ENCODE results near the gene VRK2. TPM values are rescaled to one million over a fixed set of nuclear protein-coding genes. Genes with fewer than 3 reads are reported as not detected.
A peak's percentile ranks its signal among the peaks of the same experiment; 100 is the strongest.

The VRK2 gene
- total RNA-seq, 1 experiment from 2014 or later = 39.6 TPM

DNA sequence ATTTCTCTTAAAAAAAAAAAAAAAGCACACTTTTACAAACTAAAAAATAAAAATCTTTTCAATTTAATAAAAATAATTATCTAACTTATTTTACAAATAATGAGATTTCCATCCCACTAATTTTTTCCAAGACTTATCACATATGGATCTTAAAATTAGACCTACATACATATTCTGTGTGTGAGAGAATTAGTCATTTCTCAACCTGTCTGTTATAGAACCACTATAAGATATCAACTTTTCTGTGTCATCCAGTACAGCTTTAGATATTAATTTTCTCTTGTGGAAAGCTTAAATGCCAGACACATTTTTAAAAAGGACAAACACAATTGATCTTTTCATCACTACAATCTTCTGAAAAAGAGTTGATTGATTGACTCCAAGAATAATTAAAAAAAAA lies 156.4 kb downstream of the VRK2 start:
- DNase-seq (ENCODE audit: low read depth, low spot score) (no peak), ATAC-seq (no peak)
- intact Hi-C loops (cut with micrococcal nuclease; ENCODE audit: unreplicated experiment) = no loop called here
- no TSS peak for BruUV-seq (replicated peaks)
- ChIA-PET CTCF (no interaction called here), POLR2A (no interaction called here)
- in situ Hi-C loops (cut with HindIII; ENCODE audit: low pct_unique_long_range_greater_than_20kb, low sequenced_read_pairs) = no loop called here
- no peaks in the 10 kb centered on the region for H3K27me3 ChIP-seq (ENCODE audit: control insufficient read depth, insufficient read depth, low read length)
- TF ChIP-seq SIN3A (IDR thresholded peaks at IDR 0.05; ENCODE audit: borderline replicate concordance, insufficient read depth, low read depth, low read length) (no peak), POLR2AphosphoS5 (IDR thresholded peaks at IDR 0.05; ENCODE audit: low read depth, low read length) (no peak)
- TF ChIP-seq, protein P1, sequence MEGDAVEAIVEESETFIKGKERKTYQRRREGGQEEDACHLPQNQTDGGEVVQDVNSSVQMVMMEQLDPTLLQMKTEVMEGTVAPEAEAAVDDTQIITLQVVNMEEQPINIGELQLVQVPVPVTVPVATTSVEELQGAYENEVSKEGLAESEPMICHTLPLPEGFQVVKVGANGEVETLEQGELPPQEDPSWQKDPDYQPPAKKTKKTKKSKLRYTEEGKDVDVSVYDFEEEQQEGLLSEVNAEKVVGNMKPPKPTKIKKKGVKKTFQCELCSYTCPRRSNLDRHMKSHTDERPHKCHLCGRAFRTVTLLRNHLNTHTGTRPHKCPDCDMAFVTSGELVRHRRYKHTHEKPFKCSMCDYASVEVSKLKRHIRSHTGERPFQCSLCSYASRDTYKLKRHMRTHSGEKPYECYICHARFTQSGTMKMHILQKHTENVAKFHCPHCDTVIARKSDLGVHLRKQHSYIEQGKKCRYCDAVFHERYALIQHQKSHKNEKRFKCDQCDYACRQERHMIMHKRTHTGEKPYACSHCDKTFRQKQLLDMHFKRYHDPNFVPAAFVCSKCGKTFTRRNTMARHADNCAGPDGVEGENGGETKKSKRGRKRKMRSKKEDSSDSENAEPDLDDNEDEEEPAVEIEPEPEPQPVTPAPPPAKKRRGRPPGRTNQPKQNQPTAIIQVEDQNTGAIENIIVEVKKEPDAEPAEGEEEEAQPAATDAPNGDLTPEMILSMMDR (IDR thresholded peaks at IDR 0.05) = no peak
- TF ChIP-seq, protein P2, sequence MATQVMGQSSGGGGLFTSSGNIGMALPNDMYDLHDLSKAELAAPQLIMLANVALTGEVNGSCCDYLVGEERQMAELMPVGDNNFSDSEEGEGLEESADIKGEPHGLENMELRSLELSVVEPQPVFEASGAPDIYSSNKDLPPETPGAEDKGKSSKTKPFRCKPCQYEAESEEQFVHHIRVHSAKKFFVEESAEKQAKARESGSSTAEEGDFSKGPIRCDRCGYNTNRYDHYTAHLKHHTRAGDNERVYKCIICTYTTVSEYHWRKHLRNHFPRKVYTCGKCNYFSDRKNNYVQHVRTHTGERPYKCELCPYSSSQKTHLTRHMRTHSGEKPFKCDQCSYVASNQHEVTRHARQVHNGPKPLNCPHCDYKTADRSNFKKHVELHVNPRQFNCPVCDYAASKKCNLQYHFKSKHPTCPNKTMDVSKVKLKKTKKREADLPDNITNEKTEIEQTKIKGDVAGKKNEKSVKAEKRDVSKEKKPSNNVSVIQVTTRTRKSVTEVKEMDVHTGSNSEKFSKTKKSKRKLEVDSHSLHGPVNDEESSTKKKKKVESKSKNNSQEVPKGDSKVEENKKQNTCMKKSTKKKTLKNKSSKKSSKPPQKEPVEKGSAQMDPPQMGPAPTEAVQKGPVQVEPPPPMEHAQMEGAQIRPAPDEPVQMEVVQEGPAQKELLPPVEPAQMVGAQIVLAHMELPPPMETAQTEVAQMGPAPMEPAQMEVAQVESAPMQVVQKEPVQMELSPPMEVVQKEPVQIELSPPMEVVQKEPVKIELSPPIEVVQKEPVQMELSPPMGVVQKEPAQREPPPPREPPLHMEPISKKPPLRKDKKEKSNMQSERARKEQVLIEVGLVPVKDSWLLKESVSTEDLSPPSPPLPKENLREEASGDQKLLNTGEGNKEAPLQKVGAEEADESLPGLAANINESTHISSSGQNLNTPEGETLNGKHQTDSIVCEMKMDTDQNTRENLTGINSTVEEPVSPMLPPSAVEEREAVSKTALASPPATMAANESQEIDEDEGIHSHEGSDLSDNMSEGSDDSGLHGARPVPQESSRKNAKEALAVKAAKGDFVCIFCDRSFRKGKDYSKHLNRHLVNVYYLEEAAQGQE (IDR thresholded peaks at IDR 0.05; ENCODE audit: insufficient read depth in 1 of 2, low read depth in 2 of 2, low read length in 1 of 2) = no peak
- H3K9me3 ChIP-seq (ENCODE audit: control insufficient read depth, insufficient read depth, low read depth, low read length) = no peaks in the 10 kb centered on the region
- peaks cover 6% of the 10 kb centered on the region; the same call in 1 of the 2 replicates for H3K36me3 ChIP-seq (ENCODE audit: control insufficient read depth, insufficient read depth, low read length)
- H3K4me1 ChIP-seq (ENCODE audit: control insufficient read depth, insufficient read depth, low read length) = peaks cover 14% of the 10 kb centered on the region
- no peak overlapping the region for H3K27ac ChIP-seq (ENCODE audit: low read length)
- H3K4me3 ChIP-seq (ENCODE audit: low read depth in 2 of 2, low read length in 2 of 2) = no peak overlapping the region

DNA sequence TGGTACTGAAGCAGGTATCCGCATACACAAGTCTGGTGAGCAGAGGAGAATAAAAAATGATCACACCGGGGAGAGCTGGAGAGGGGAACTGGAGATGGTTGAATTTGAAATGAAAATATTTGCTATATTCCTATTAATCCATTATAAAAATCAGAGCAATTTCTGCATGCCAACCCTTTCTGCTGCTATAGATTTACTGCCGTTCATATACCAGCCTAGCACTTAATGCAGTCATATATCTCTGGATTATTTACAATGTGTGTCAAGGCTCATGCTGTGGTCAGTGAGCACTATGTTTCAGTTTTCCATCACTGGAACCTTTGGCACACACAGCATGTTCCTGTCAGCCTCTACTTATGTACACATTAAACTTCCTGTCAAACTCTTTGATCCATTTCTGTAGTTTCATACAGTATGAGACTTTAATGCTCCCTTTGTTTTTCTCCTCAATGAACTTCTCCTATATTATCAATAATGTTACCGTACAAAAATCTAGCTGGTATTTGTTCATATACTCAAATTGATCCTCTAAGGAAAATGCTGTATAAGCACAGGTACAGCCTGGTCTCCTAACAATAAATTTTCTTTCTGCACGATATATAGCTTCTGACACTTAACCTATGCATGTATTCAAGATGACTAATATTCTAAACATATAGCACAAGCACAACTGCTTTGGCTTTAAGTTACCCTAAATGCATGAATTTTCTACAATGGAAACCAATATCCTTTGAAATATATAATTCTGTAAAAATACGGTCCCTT lies 157.8 kb downstream of the VRK2 start:
- ATAC-seq (peak; percentile 95), DNase-seq (ENCODE audit: low read depth, low spot score) (peak; percentile 43)
- Histone ChIP-seq H3K36me3 (ENCODE audit: control insufficient read depth, insufficient read depth, low read length) (peaks cover 6% of the 10 kb centered on the region; the same call in 1 of the 2 replicates), H3K4me3 (ENCODE audit: low read depth in 2 of 2, low read length in 2 of 2) (no peak overlapping the region), H3K27me3 (ENCODE audit: control insufficient read depth, insufficient read depth, low read length) (no peaks in the 10 kb centered on the region), H3K9me3 (ENCODE audit: control insufficient read depth, insufficient read depth, low read depth, low read length) (no peaks in the 10 kb centered on the region), H3K4me1 (ENCODE audit: control insufficient read depth, insufficient read depth, low read length) (peaks cover 14% of the 10 kb centered on the region), H3K27ac (ENCODE audit: low read length) (peak overlapping the region; percentile 34; the same call in 1 of the 2 replicates)
- in situ Hi-C loops (cut with HindIII; ENCODE audit: low pct_unique_long_range_greater_than_20kb, low sequenced_read_pairs) (no loop called here), intact Hi-C loops (cut with micrococcal nuclease; ENCODE audit: unreplicated experiment) (no loop called here)
- ChIA-PET CTCF (no interaction called here), POLR2A (no interaction called here)
- no TSS peak for BruUV-seq (replicated peaks)
- TF ChIP-seq, protein P1 (IDR thresholded peaks at IDR 0.05) = no peak
- peak; percentile 86 for TF ChIP-seq TCF7L2 (IDR thresholded peaks at IDR 0.05; ENCODE audit: low read depth, low read length)
